Umbilical cord (tissue), 2 donors: ENCODE data around the gene BRD3. TPM values are rescaled to one million over a fixed set of nuclear protein-coding genes. Genes with fewer than 3 reads are reported as not detected.
"Not testable (repeated sequence)": the region's sequence is repeated elsewhere in the genome, so short reads cannot be mapped to it uniquely, and the experiment has no call there.

Source experiments
- DNase-seq: peaks from one replicate; pipeline ENCODE4 v3.0.0-alpha.2; 2015; ENCODE audit warnings: low spot score
- total RNA-seq: library from RNA; depleted of rRNA; stranded (reverse); fragments of >200 nt; gene quantifications from one replicate; pipeline ENCODE4 v1.2.3, GENCODE V29; 2014; ENCODE audit warnings: low replicate concordance; ENCODE audit not compliant: insufficient read depth

The BRD3 gene
- total RNA-seq, 1 donor from 2014 or later, result 19.3 TPM

- DNase-seq, result no peak
Observed at GRCh38 chr9:133993635-133994253, 74.1 kb downstream of the BRD3 start.

- DNase-seq, result peak; percentile 90
Observed at GRCh38 chr9:133992780-133993634, 74.8 kb downstream of the BRD3 start.

GRCh38 chr9:133991964-133992779, 75.7 kb downstream of the BRD3 start, which contains the start of gene VAV2:
VAV2 (minus strand) TSS chr9:133992324; CDS start chr9:133992278, 46 bp downstream.
- peak; percentile 69 for DNase-seq

GRCh38 chr9:133991214-133991921, 76.5 kb downstream of the BRD3 start:
- DNase-seq, result no peak

- peak; percentile 71 for DNase-seq
Observed at GRCh38 chr9:133990366-133991213, 77.2 kb downstream of the BRD3 start.

GRCh38 chr9:133989625-133990365, 78.0 kb downstream of the BRD3 start:
- no peak for DNase-seq

GRCh38 chr9:133988771-133989170, 79.1 kb downstream of the BRD3 start:
- DNase-seq, result not testable (repeated sequence)

- DNase-seq, result no peak
Observed at GRCh38 chr9:133987946-133988665, 79.7 kb downstream of the BRD3 start.

- no peak for DNase-seq
Observed at GRCh38 chr9:133987446-133987788, 80.4 kb downstream of the BRD3 start.

GRCh38 chr9:133986774-133987445, 80.9 kb downstream of the BRD3 start:
- no peak for DNase-seq

- DNase-seq, result no peak
Observed at GRCh38 chr9:133986061-133986460, 81.8 kb downstream of the BRD3 start.

GRCh38 chr9:133982971-133983720, 84.7 kb downstream of the BRD3 start:
- DNase-seq, result no peak

- no peak for DNase-seq
Observed at GRCh38 chr9:133981958-133982681, 85.7 kb downstream of the BRD3 start.

GRCh38 chr9:133981589-133981957, 86.3 kb downstream of the BRD3 start:
- no peak for DNase-seq

- no peak for DNase-seq
Observed at GRCh38 chr9:133980864-133981588, 86.8 kb downstream of the BRD3 start.
